Measurements from ENCODE around the gene C8G.

Gene C8G

DNA sequence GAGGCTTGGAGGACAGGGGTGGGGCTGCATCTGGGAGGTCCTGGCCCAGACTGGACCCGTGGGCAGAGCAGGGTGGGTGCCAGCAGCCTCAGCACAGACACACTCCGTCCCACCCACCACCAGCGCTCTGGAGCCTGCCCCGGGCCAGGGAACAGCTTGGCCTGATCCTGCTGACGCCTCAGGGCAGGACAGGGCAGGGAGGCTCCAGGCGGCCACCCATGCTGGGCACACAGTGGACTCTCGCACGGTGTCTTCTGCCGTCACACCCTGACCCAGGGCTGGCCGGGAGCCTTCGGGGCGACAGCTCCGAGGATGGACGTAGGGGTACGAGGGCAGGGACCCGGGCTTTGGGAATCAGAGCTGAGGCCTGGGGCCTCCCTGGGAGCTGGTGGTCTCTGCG is 24.1 kb downstream of the C8G start:
- DNase-seq: no peak

- no peak for DNase-seq
Observed at GRCh38 chr9:136969774-136970173, 24.7 kb downstream of the C8G start.

GRCh38 chr9:136970361-136970760 is 25.3 kb downstream of the C8G start:
- no peak for DNase-seq

DNA sequence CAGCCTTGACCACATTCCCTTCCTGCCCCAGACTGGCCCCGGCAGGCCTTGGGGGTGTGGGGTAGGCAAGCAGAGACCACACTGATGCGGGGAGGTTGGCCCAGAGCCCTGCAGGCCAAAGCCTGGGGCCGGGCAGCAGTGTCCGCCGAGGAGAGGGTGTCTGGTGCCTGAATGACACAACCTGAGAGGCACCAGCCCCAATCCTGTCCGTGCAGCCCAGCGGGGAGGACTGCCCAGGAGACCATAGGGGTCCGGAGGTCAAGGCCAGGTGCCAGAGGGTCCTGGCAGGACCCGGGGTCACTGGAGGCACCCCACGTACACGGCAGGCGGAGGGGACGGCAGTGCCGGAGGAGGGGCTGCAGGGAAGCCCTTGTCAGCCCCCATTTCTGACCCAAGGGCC is 26.7 kb downstream of the C8G start:
- DNase-seq: no peak

DNA sequence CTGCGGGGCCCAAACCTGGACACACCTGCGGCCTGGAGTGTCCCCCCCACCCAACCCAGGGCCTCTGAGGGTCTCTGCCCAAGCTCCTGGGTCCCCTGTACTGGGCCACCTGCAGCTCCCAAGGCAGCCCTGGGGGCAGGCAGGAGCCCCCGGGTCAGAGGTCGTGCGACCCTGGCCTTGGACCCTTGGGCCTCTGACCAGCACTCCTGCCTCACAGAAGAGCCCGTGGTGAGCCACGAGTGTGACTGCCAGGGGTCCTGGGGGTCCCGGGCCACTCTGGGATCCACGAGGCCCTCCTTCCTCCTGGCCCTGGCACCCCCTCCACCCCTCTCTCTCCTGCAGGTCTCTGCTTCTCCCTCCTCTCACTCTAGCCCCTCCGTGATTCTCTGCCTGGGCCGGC is 27.3 kb downstream of the C8G start:
- DNase-seq: no peak

DNA sequence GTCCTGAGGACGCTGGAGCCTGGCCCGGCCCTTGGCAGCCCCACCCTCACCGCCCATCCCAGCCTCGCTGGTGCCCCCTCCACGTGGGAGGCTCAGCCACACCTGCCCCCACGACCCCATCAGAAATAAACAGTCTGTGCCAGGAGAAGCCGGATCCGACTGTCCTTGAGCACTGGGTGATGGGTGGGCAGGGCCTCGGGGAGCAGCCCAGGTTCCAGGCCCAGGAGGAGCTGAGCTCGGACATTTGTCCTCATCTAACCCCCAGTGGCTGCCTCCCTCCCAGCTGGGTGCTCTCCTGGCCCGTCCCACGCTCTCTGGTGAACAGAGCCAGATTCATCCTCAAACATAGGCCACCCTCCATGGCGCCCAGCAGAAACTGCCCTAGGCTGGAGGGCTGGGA is 27.7 kb downstream of the C8G start:
- DNase-seq: no peak

- no peak for DNase-seq
Observed at GRCh38 chr9:136973618-136974617, 28.9 kb downstream of the C8G start.

GRCh38 chr9:136974817-136975535 is 29.9 kb downstream of the C8G start:
- no peak for DNase-seq

DNA sequence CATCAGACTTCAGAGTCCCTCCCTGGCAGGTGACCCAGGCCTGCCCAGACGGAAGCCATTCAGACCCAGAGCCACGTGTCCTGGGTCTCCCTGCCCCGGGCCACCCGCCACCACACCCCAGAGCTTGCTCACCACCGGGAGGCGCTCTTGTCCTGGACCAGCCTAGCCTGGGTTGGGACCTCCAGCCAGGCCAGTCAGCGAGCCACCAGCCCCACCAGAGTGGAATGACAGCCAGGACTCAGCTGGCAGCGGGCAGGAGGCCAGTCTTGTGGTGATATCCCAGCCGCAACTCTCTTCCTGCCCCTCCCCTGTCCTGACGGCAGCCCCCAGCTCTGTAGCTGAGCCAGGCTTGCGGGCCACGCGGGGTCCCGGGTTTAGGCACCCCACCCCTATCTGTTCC is 30.6 kb downstream of the C8G start:
- peak in 2 of 4 experiments; percentile 33 to 59 for DNase-seq

DNA sequence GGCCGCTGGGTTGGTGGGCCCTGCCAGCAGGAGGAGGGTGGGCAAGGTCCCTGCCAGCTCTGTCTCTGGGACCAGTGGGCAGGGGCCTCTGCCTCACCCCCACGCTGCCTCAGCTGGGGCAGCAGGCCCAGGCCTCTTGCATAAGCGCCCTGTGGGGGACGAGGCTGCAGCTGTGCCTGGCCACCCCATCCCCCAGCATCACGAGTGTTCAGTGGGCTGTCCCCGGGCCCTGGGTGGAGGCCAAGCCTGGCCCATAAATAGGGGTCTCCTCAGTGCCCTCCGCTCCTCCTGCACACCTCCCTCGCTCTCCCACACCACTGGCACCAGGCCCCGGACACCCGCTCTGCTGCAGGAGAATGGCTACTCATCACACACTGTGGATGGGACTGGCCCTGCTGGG is 32.2 kb downstream of the C8G start, which contains the start of gene PTGDS:
PTGDS (plus strand) TSS at position 282 of the 400 bp plus-strand sequence; CDS start at position 357, 75 bp downstream.
- peak in 2 of 4 experiments; percentile 18 to 45 for DNase-seq

DNA sequence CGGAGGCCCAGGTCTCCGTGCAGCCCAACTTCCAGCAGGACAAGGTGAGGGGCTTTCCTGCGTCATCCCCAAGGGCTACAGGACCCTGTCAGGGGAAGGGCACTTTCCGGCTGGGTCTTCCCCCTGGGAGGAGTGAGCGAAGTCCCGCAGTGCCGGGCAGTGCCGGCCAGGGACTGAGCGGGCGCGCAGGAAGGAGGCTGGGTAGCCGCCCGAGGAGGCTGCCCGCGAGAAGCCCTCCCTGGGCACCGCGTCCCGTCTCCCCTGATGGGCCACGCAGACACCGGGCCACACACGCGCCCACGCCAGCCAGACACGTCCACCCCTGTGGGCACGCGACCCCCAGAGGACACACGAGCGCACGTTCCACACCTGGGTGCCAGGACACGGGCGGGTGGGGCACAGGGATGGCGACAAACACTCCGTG is 32.6 kb downstream of the C8G start:
- DNase-seq: no peak

GRCh38 chr9:136978073-136978864 is 33.2 kb downstream of the C8G start:
- peak; percentile 40 to 76 (median 56) for DNase-seq

DNA sequence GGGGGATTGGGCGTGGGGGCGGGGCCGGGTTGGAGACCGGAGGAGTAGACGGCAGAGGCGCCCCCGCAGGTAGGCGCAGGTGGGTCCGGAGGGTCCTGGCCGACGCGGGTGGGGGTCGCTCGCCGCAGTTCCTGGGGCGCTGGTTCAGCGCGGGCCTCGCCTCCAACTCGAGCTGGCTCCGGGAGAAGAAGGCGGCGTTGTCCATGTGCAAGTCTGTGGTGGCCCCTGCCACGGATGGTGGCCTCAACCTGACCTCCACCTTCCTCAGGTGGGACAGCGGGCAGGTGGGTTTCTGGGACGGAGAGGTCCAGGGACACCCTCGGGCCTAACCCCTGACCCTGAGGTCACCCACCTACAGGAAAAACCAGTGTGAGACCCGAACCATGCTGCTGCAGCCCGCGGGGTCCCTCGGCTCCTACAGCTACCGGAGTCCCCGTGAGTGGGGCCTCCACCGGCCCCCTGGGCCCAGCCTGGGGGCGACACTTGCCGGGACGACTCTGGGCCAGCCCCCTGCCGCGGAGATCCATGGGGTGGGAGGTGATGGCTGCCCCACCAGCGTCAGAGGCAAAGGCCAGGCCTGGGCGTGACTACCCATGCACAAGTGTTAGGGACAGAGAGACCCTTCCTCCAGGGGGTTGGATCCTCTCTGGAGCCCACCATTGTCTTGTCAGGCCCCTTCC is 34.0 kb downstream of the C8G start:
- DNase-seq: no peak

- no peak for DNase-seq
Observed at GRCh38 chr9:136979769-136980587, 34.9 kb downstream of the C8G start.

DNA sequence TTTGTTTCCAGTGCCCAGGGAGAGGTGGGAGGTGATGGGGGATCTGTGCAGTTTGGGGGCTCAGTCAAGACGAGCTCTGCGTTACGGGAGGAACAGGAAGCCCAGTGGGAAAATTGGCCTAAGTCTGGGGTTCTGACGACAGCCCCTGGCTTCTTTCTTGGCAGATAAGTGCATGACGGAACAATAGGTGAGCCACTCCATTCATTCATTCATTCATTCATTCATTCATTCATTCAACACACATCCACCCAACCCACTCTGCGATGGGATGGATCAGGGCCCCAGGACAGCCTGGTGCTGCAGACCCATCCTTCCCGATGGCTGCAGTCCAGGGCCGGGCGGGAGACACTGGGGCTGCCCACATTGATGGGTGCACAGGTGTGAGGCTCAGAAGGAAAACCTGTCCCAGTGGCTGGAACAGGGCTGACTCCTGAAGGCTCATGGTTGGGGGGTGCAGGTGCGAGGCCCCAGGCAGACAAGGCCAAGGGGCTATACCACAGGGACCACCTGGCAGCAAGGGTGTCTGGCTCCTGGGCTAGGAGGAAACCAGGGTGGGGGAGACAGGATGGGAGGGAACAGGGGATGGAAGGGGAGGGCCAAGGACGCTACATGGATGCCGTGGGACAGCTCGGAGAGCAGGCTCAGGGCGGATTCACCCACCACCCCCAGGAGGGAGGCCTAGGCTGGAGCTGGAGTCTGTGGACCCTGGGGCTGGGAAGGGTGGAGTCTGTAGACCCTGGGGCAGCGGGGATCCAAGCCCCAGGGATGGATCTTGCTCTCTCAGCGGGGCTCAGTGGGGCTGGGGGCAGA is 35.8 kb downstream of the C8G start:
- no peak for DNase-seq

GRCh38 chr9:136981588-136982231 is 36.7 kb downstream of the C8G start:
- DNase-seq: no peak

DNA sequence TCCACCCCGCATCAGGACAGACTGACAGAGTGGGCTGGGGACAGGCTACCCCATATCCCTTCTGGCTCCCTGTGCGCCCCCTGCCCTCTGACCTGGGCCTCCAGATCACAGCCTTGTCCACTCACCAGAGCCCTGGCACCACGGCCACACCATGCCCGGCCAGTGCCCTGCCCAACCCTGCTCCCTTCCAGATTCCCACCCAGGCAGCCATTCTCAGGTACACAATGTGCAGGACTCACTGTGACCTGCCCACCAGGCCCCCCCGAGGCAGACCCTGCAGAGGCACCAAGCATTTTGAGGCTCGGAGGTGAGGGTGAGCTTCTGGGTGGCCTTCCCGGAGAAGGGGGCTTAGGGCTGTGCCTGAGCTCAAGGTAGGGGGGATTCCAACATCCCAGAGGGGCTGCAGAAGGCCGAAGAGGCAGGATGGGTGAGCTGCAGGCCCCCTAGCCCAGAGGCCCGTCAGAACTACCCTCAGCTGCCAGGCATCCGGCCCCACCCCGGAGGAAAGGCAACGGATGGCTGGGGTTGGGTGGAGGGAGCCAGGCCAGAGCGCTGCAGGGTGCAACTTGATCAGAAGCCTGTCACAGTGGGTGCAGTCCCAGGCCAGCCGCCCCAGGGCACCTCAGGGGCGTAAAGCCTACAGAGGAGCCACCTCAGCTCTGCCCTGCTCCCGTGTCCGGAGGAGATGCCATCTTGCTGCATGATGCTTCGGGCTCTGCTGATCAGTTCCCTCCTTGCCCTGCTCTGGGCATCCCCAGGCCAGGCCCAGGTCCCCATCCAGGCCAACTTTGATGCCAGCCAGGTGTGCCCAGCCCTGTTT is 37.4 kb downstream of the C8G start, which contains the start of gene LCNL1:
LCNL1 (plus strand) TSS at position 762 of the 820 bp plus-strand sequence. CDS start 594 bp downstream, outside the sequence.
- DNase-seq: no peak

DNA sequence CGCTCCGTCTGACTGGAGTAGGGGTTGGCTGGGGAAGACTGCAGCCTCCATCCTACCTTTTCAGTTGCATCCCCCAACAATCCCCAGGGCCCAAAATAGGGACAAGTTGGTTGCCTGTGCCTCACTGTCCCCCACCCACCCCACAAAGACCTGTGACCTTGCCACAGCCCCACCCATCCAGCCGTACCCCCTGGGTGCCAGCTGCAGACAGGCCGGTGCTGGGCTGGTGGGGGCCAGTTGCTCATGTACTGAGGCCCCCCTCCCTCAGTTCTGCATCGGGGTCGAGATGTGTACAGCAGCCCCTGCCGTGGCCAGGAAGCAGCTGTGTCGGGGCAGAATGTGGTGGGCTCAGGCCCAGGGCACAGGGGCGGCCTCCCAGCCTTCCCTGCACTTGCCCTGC is 38.1 kb downstream of the C8G start:
- no peak for DNase-seq

Measured in suppressor macrophage (primary cell).